ENCODE data around the gene PIP5K1A.

PIP5K1A gene

GRCh38 chr1:151243683-151244216, 45.4 kb downstream of the PIP5K1A start:
- H3K9me2 ChIP-seq (ENCODE audit: low read depth, low read length): no peaks in the 10 kb centered on the region
- no peaks in the 10 kb centered on the region for H3K9me3 ChIP-seq (ENCODE audit: low read length)
- no peak overlapping the region for H3K9ac ChIP-seq (ENCODE audit: low read length)
- no peak overlapping the region for H2AFZ ChIP-seq (ENCODE audit: low read length)
- no peaks in the 10 kb centered on the region for H3K27me3 ChIP-seq (ENCODE audit: insufficient read depth, low read length)
- no peak overlapping the region for H3K27ac ChIP-seq (ENCODE audit: low read depth, low read length, poor library complexity, severe bottlenecking)
- no peaks in the 10 kb centered on the region for H4K20me1 ChIP-seq (ENCODE audit: insufficient read depth, low read length)
- no peak overlapping the region for H3K4me3 ChIP-seq (ENCODE audit: low read depth, low read length, poor library complexity, severe bottlenecking)
- peaks cover 95% of the 10 kb centered on the region for H3K36me3 ChIP-seq (ENCODE audit: insufficient read depth, low read length)
- H3K4me1 ChIP-seq (ENCODE audit: insufficient read depth, low read length, severe bottlenecking): no peaks in the 10 kb centered on the region
- no peak overlapping the region for H3K4me2 ChIP-seq (ENCODE audit: low read length)
- TF ChIP-seq EZH2 (IDR thresholded peaks at IDR 0.05; ENCODE audit: borderline replicate concordance, low read length): no peak
- no peak for TF ChIP-seq CTCF (IDR thresholded peaks at IDR 0.05; ENCODE audit: low read length)
- no peaks in the 10 kb centered on the region for H3F3A ChIP-seq (ENCODE audit: insufficient read depth, low read length)
- H3K79me2 ChIP-seq (ENCODE audit: insufficient read depth, low read length): no peaks in the 10 kb centered on the region

DNA sequence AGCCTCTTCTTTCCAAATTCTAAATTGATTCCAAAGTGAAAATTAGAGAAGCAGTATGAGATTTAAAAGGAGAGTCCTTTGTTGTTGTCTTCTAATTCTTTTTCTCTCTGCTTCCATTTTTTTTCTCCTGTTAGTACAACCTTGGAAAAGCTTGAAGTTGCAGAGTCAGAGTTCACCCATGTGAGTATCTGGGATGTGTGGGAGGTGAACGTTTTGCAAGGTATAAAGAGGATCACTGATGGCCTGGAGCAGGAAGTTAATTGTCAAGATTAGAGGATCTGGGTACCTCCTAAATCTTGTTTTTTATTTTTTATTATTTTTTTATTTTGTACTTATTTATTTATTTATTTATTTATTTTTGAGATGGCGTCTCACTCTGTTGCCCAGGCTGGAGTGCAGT, 48.4 kb downstream of the PIP5K1A start:
- Histone ChIP-seq H3K79me2 (ENCODE audit: insufficient read depth, low read length) (no peaks in the 10 kb centered on the region), H2AFZ (ENCODE audit: low read length) (no peak overlapping the region), H3K27me3 (ENCODE audit: insufficient read depth, low read length) (no peaks in the 10 kb centered on the region), H3K4me1 (ENCODE audit: insufficient read depth, low read length, severe bottlenecking) (no peaks in the 10 kb centered on the region), H3K9me3 (ENCODE audit: low read length) (no peaks in the 10 kb centered on the region), H3K9me2 (ENCODE audit: low read depth, low read length) (no peaks in the 10 kb centered on the region), H3K4me3 (ENCODE audit: low read depth, low read length, poor library complexity, severe bottlenecking) (no peak overlapping the region), H3K4me2 (ENCODE audit: low read length) (no peak overlapping the region), H4K20me1 (ENCODE audit: insufficient read depth, low read length) (no peaks in the 10 kb centered on the region), H3K36me3 (ENCODE audit: insufficient read depth, low read length) (peaks cover 85% of the 10 kb centered on the region), H3F3A (ENCODE audit: insufficient read depth, low read length) (no peaks in the 10 kb centered on the region), H3K9ac (ENCODE audit: low read length) (no peak overlapping the region), H3K27ac (ENCODE audit: low read depth, low read length, poor library complexity, severe bottlenecking) (no peak overlapping the region)
- TF ChIP-seq EZH2 (IDR thresholded peaks at IDR 0.05; ENCODE audit: borderline replicate concordance, low read length) (no peak), CTCF (IDR thresholded peaks at IDR 0.05; ENCODE audit: low read length) (no peak)

DNA sequence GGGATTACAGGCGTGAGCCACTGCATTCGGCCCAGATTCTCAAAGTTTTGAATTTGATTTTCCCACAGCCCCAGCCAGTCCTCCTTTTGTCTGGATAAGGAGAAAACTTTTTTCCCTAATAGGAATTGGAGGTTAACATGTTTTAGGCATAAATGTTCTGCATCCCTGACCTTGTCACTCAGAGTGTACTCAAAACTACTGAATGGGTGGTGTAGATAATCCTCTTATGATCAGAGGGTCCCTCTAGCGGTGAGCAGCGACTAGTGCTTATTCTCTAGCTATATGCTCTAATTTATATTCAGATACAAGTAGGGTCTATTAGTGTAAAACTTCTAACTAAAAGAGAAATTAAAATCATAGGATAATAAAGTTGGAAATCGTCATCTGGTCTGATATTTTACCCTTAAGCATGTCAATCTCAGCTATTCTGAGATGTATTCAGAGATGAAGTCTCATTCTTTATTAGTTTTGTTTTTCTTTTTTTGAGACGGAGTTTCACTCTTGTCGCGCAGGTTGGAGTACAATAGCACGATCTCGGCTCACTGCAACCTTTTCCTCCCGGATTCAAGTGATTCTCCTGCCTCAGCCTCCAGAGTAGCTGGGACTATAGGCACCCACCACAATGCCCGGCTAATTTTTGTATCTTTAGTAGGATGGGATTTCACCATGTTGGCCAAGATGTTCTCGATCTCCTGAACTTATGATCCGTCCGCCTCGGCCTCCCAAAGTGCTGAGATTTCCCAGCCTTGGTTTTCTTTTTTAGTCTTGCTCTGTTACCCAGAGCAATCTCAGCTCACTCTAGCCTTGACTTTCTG, 53.5 kb downstream of the PIP5K1A start:
- H3K36me3 ChIP-seq (ENCODE audit: insufficient read depth, low read length): peaks cover 36% of the 10 kb centered on the region
- H3K9ac ChIP-seq (ENCODE audit: low read length): no peak overlapping the region
- H3K9me3 ChIP-seq (ENCODE audit: low read length): no peaks in the 10 kb centered on the region
- TF ChIP-seq CTCF (IDR thresholded peaks at IDR 0.05; ENCODE audit: low read length): peak; percentile 88
- no peak for TF ChIP-seq EZH2 (IDR thresholded peaks at IDR 0.05; ENCODE audit: borderline replicate concordance, low read length)
- H3K27ac ChIP-seq (ENCODE audit: low read depth, low read length, poor library complexity, severe bottlenecking): no peak overlapping the region
- no peak overlapping the region for H2AFZ ChIP-seq (ENCODE audit: low read length)
- peaks cover 7% of the 10 kb centered on the region for H3K4me1 ChIP-seq (ENCODE audit: insufficient read depth, low read length, severe bottlenecking)
- H3F3A ChIP-seq (ENCODE audit: insufficient read depth, low read length): no peaks in the 10 kb centered on the region; the same call in 1 of the 2 replicates
- no peak overlapping the region for H3K4me2 ChIP-seq (ENCODE audit: low read length)
- H4K20me1 ChIP-seq (ENCODE audit: insufficient read depth, low read length): no peaks in the 10 kb centered on the region
- H3K9me2 ChIP-seq (ENCODE audit: low read depth, low read length): no peaks in the 10 kb centered on the region
- H3K4me3 ChIP-seq (ENCODE audit: low read depth, low read length, poor library complexity, severe bottlenecking): no peak overlapping the region
- H3K27me3 ChIP-seq (ENCODE audit: insufficient read depth, low read length): no peaks in the 10 kb centered on the region
- H3K79me2 ChIP-seq (ENCODE audit: insufficient read depth, low read length): peaks cover 16% of the 10 kb centered on the region
